HEK293 (cell line): ENCODE results near the gene DENND11.

Experiments used
- HOXC10 ChIP-seq: sonication (generic); formaldehyde crosslinking; IDR thresholded peaks from 2 replicates; pipeline ENCODE4 v1.8.1; 2023; ENCODE audit warnings: mild to moderate bottlenecking, missing genetic modification reagents
- ZFP41 ChIP-seq: fragments of 450-650 bp; formaldehyde crosslinking; IDR thresholded peaks from 2 replicates; pipeline ENCODE4 v1.5.1; 2016; ENCODE audit warnings: missing biosample characterization, missing genetic modification characterization, borderline replicate concordance
- ZNF114 ChIP-seq: fragments of 450-650 bp; formaldehyde crosslinking; IDR thresholded peaks from 2 replicates; pipeline ENCODE4 v1.5.0; 2017; ENCODE audit warnings: missing biosample characterization, missing genetic modification characterization
- ZNF175 ChIP-seq: fragments of 450-650 bp; formaldehyde crosslinking; IDR thresholded peaks from 2 replicates; pipeline ENCODE4 v1.5.1; 2016; ENCODE audit warnings: missing biosample characterization, missing genetic modification characterization
- ZNF302 ChIP-seq: fragments of 450-650 bp; formaldehyde crosslinking; IDR thresholded peaks from 2 replicates; pipeline ENCODE4 v1.5.1; 2016; ENCODE audit warnings: missing biosample characterization, missing genetic modification characterization, low read depth
- ZNF660 ChIP-seq: fragments of 450-650 bp; IDR thresholded peaks from 2 replicates; pipeline ENCODE4 v1.5.1; 2018; ENCODE audit warnings: missing biosample characterization, mild to moderate bottlenecking, missing genetic modification characterization
- ZNF701 ChIP-seq: fragments of 450-650 bp; formaldehyde crosslinking; IDR thresholded peaks from 2 replicates; pipeline ENCODE4 v1.5.1; 2016; ENCODE audit warnings: missing biosample characterization, missing genetic modification characterization
- TF ChIP-seq, protein P1 (sequence below): fragments of 450-650 bp; formaldehyde crosslinking; IDR thresholded peaks from 2 replicates; pipeline ENCODE4 v1.5.1; 2016; ENCODE audit warnings: missing biosample characterization, missing genetic modification characterization
- TF ChIP-seq, protein P2 (sequence below): fragments of 450-650 bp; formaldehyde crosslinking; IDR thresholded peaks from 2 replicates; pipeline ENCODE4 v1.5.1; 2016; ENCODE audit warnings: missing biosample characterization, missing genetic modification characterization
- TF ChIP-seq, protein P3 (sequence below): fragments of 450-650 bp; formaldehyde crosslinking; IDR thresholded peaks from 2 replicates; pipeline ENCODE4 v1.5.1; 2016; ENCODE audit warnings: missing biosample characterization, missing genetic modification characterization

- TF ChIP-seq ZNF660 (tag by site-specific recombination) (no peak), ZNF175 (no peak), ZNF114 (tag by site-specific recombination) (no peak), ZFP41 (tag by site-specific recombination) (no peak), ZNF701 (tag by site-specific recombination) (no peak), ZNF302 (tag by site-specific recombination) (no peak), HOXC10 (CRISPR knock-in tag) (no peak)
- TF ChIP-seq, protein P1, sequence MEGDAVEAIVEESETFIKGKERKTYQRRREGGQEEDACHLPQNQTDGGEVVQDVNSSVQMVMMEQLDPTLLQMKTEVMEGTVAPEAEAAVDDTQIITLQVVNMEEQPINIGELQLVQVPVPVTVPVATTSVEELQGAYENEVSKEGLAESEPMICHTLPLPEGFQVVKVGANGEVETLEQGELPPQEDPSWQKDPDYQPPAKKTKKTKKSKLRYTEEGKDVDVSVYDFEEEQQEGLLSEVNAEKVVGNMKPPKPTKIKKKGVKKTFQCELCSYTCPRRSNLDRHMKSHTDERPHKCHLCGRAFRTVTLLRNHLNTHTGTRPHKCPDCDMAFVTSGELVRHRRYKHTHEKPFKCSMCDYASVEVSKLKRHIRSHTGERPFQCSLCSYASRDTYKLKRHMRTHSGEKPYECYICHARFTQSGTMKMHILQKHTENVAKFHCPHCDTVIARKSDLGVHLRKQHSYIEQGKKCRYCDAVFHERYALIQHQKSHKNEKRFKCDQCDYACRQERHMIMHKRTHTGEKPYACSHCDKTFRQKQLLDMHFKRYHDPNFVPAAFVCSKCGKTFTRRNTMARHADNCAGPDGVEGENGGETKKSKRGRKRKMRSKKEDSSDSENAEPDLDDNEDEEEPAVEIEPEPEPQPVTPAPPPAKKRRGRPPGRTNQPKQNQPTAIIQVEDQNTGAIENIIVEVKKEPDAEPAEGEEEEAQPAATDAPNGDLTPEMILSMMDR (tag by site-specific recombination) = no peak
- TF ChIP-seq, protein P2, sequence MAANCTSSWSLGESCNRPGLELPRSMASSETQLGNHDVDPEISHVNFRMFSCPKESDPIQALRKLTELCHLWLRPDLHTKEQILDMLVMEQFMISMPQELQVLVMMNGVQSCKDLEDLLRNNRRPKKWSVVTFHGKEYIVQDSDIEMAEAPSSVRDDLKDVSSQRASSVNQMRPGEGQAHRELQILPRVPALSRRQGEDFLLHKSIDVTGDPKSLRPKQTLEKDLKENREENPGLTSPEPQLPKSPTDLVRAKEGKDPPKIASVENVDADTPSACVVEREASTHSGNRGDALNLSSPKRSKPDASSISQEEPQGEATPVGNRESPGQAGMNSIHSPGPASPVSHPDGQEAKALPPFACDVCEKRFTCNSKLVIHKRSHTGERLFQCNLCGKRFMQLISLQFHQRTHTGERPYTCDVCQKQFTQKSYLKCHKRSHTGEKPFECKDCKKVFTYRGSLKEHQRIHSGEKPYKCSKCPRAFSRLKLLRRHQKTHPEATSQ (tag by site-specific recombination) = no peak
- TF ChIP-seq, protein P3, sequence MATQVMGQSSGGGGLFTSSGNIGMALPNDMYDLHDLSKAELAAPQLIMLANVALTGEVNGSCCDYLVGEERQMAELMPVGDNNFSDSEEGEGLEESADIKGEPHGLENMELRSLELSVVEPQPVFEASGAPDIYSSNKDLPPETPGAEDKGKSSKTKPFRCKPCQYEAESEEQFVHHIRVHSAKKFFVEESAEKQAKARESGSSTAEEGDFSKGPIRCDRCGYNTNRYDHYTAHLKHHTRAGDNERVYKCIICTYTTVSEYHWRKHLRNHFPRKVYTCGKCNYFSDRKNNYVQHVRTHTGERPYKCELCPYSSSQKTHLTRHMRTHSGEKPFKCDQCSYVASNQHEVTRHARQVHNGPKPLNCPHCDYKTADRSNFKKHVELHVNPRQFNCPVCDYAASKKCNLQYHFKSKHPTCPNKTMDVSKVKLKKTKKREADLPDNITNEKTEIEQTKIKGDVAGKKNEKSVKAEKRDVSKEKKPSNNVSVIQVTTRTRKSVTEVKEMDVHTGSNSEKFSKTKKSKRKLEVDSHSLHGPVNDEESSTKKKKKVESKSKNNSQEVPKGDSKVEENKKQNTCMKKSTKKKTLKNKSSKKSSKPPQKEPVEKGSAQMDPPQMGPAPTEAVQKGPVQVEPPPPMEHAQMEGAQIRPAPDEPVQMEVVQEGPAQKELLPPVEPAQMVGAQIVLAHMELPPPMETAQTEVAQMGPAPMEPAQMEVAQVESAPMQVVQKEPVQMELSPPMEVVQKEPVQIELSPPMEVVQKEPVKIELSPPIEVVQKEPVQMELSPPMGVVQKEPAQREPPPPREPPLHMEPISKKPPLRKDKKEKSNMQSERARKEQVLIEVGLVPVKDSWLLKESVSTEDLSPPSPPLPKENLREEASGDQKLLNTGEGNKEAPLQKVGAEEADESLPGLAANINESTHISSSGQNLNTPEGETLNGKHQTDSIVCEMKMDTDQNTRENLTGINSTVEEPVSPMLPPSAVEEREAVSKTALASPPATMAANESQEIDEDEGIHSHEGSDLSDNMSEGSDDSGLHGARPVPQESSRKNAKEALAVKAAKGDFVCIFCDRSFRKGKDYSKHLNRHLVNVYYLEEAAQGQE (tag by site-specific recombination) = no peak
Observed at GRCh38 chr7:141671705-141672496, 30.1 kb downstream of the DENND11 start.
